ENCODE data around the gene UGT1A7.

DNA sequence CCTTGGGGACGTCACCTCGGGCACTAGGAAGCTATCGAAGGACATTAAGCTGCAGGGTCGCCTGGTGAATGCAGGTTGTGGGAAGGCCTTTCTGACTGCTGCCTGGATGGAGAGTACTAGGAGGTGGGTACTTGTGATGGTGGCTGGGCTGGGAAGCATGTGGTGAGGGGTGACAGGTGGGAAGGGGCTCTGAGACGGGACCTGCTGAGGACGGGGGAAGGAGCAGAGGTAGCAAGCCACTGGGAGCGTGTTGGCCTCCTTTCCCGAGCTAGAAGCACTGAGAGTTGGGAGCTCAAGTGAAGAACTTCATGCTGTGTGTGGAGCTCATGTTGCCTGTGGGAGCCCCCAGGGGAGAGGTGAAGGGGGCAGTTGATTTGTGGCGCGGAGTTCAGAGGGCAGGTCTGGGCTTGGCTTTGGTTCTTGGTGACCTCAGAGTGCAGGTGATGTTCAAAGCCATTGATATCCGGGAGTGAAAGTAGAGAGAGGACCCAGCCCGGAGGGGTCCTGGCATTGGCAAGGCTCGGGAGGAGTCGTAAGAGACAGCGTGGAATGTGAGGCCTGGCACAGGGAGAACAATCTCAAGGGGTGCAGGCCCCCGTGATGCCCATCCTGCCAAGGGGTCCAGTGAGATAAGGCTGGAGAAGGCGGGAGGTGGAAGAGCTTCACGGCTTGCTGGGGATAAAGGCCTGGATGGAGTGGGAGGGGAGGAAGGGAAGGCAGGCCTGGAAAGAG lies 109.6 kb downstream of the UGT1A7 start:
- TF ChIP-seq, protein P1, sequence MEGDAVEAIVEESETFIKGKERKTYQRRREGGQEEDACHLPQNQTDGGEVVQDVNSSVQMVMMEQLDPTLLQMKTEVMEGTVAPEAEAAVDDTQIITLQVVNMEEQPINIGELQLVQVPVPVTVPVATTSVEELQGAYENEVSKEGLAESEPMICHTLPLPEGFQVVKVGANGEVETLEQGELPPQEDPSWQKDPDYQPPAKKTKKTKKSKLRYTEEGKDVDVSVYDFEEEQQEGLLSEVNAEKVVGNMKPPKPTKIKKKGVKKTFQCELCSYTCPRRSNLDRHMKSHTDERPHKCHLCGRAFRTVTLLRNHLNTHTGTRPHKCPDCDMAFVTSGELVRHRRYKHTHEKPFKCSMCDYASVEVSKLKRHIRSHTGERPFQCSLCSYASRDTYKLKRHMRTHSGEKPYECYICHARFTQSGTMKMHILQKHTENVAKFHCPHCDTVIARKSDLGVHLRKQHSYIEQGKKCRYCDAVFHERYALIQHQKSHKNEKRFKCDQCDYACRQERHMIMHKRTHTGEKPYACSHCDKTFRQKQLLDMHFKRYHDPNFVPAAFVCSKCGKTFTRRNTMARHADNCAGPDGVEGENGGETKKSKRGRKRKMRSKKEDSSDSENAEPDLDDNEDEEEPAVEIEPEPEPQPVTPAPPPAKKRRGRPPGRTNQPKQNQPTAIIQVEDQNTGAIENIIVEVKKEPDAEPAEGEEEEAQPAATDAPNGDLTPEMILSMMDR (IDR thresholded peaks at IDR 0.05), result no peak
- TF ChIP-seq POLR2A (IDR thresholded peaks at IDR 0.05), result no peak
- TF ChIP-seq POLR2AphosphoS5 (IDR thresholded peaks at IDR 0.05), result no peak

Measured in prostate gland (tissue), 2 donors.